SK-N-SH treated with all-trans-retinoic acid at 6 μM for 48 hours (cell line): Measurements from ENCODE around the gene GID4.
A peak's percentile ranks its signal among the peaks of the same experiment; 100 is the strongest.

Experiments used
- ATAC-seq: fragments of 200-7000 bp; cut with Tn5 transposase; 3 replicates; pipeline ENCODE4 v1.9.1; 2020; ENCODE audit warnings: mild to moderate bottlenecking, moderate library complexity
- ARNTL ChIP-seq: fragments of 450-650 bp; formaldehyde crosslinking; IDR thresholded peaks from 2 replicates; pipeline ENCODE4 v1.5.0; 2020; ENCODE audit warnings: low read depth, mild to moderate bottlenecking, moderate library complexity, borderline replicate concordance
- BACH2 ChIP-seq: fragments of 250-450 bp; sonication (Bioruptor Pico); IDR thresholded peaks from 2 replicates; pipeline ENCODE4 v1.9.0; 2021; ENCODE audit warnings: mild to moderate bottlenecking, borderline replicate concordance
- CSDC2 ChIP-seq: fragments of 250-450 bp; sonication (Bioruptor Pico); IDR thresholded peaks from 2 replicates; pipeline ENCODE4 v1.5.0; 2020; ENCODE audit warnings: mild to moderate bottlenecking, moderate library complexity
- CSRNP3 ChIP-seq: fragments of 250-450 bp; sonication (Bioruptor Pico); IDR thresholded peaks from 2 replicates; pipeline ENCODE4 v1.5.1; 2021; ENCODE audit warnings: mild to moderate bottlenecking, moderate library complexity
- ESRRG ChIP-seq: fragments of 250-450 bp; sonication (Bioruptor Pico); IDR thresholded peaks from 2 replicates; pipeline ENCODE4 v1.6.1; 2021; ENCODE audit warnings: mild to moderate bottlenecking
- GLIS3 ChIP-seq: fragments of 250-450 bp; sonication (Bioruptor Pico); IDR thresholded peaks from 2 replicates; pipeline ENCODE4 v1.5.0; 2020; ENCODE audit warnings: mild to moderate bottlenecking, moderate library complexity
- ISL1 ChIP-seq: fragments of 250-450 bp; sonication (Bioruptor Pico); IDR thresholded peaks from 2 replicates; pipeline ENCODE4 v2.1.2; 2022; ENCODE audit warnings: mild to moderate bottlenecking, moderate library complexity
- POU6F1 ChIP-seq: fragments of 250-450 bp; sonication (Bioruptor Pico); IDR thresholded peaks from 2 replicates; pipeline ENCODE4 v1.8.0; 2021; ENCODE audit warnings: low read depth, mild to moderate bottlenecking, moderate library complexity, borderline replicate concordance
- PPARA ChIP-seq: fragments of 250-450 bp; sonication (Bioruptor Pico); IDR thresholded peaks from 2 replicates; pipeline ENCODE4 v1.5.0; 2020; ENCODE audit warnings: mild to moderate bottlenecking, borderline replicate concordance
- RARB ChIP-seq: fragments of 250-450 bp; sonication (Bioruptor Pico); IDR thresholded peaks from 2 replicates; pipeline ENCODE4 v1.8.0; 2021; ENCODE audit warnings: mild to moderate bottlenecking, moderate library complexity
- SNAI2 ChIP-seq: fragments of 250-450 bp; sonication (Bioruptor Pico); IDR thresholded peaks from 2 replicates; pipeline ENCODE4 v1.5.0; 2020; ENCODE audit warnings: mild to moderate bottlenecking, moderate library complexity
- TCF4 ChIP-seq: fragments of 250-450 bp; sonication (Bioruptor Pico); IDR thresholded peaks from 2 replicates; pipeline ENCODE4 v1.8.0; 2021; ENCODE audit warnings: mild to moderate bottlenecking, moderate library complexity, borderline replicate concordance
- TOX ChIP-seq: fragments of 250-450 bp; sonication (Bioruptor Pico); IDR thresholded peaks from 2 replicates; pipeline ENCODE4 v1.8.0; 2021; ENCODE audit warnings: mild to moderate bottlenecking, moderate library complexity, borderline replicate concordance
- ZC3H10 ChIP-seq: fragments of 250-450 bp; sonication (Bioruptor Pico); IDR thresholded peaks from 2 replicates; pipeline ENCODE4 v1.5.1; 2021; ENCODE audit warnings: mild to moderate bottlenecking, moderate library complexity
- ZFP3 ChIP-seq: fragments of 250-450 bp; sonication (Bioruptor Pico); IDR thresholded peaks from 2 replicates; pipeline ENCODE4 v1.5.0; 2020; ENCODE audit warnings: mild to moderate bottlenecking, moderate library complexity
- ZFP30 ChIP-seq: fragments of 450-650 bp; formaldehyde crosslinking; IDR thresholded peaks from 2 replicates; pipeline ENCODE4 v1.5.0; 2022; ENCODE audit warnings: mild to moderate bottlenecking, moderate library complexity
- ZNF565 ChIP-seq: fragments of 450-650 bp; formaldehyde crosslinking; conservative IDR thresholded peaks from 2 replicates; pipeline ENCODE4 v1.5.0; 2020; ENCODE audit warnings: low read depth, mild to moderate bottlenecking, moderate library complexity
- ZNF70 ChIP-seq: fragments of 450-650 bp; formaldehyde crosslinking; IDR thresholded peaks from 2 replicates; pipeline ENCODE4 v1.5.0; 2020; ENCODE audit warnings: mild to moderate bottlenecking, moderate library complexity
- ZNF8 ChIP-seq: fragments of 450-650 bp; formaldehyde crosslinking; IDR thresholded peaks from 2 replicates; pipeline ENCODE4 v1.5.0; 2020; ENCODE audit warnings: mild to moderate bottlenecking, moderate library complexity
- TF ChIP-seq, protein P1 (sequence below): fragments of 250-450 bp; sonication (Bioruptor Pico); IDR thresholded peaks from 2 replicates; pipeline ENCODE4 v1.5.0; 2020; ENCODE audit warnings: mild to moderate bottlenecking, moderate library complexity
- TF ChIP-seq, protein P2 (sequence below): fragments of 250-450 bp; sonication (Bioruptor Pico); IDR thresholded peaks from 2 replicates; pipeline ENCODE4 v1.5.1; 2020; ENCODE audit warnings: low read depth, mild to moderate bottlenecking, moderate library complexity

Gene GID4

DNA sequence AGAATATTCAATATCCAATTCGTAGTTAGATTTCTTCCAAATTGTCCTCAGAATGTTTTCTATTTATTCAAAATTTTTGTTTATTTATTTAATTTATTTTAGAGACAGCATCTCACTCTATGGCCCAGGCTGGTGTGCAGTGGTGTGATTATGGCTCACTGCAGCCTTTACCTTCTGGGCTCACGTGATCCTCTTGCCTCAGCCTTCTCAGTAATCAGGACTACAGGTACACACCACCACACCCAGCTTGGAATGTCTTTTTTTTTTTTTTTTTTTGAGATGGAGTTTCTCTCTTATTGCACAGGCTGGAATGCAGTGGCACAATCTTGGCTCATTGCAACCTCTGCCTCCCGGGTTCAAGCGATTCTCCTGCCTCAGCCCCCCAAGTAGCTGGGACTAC lies 45.0 kb downstream of the GID4 start:
- ATAC-seq = no peak
- TF ChIP-seq ZNF70 (CRISPR knock-in tag) (no peak), TCF4 (CRISPR knock-in tag) (no peak), ESRRG (CRISPR knock-in tag) (no peak), GLIS3 (no peak), TOX (CRISPR knock-in tag) (no peak), BACH2 (CRISPR knock-in tag) (no peak), ISL1 (CRISPR knock-in tag) (no peak)

GRCh38 chr17:18087610-18088491 lies 48.6 kb downstream of the GID4 start, which contains the start of gene DRG2:
DRG2 (plus strand) TSS chr17:18087948; CDS start chr17:18088024, 76 bp downstream.
- TF ChIP-seq ZFP30 (CRISPR knock-in tag) = no peak; the same call in 1 of the 2 replicates
- no peak for TF ChIP-seq PPARA
- TF ChIP-seq, protein P1, sequence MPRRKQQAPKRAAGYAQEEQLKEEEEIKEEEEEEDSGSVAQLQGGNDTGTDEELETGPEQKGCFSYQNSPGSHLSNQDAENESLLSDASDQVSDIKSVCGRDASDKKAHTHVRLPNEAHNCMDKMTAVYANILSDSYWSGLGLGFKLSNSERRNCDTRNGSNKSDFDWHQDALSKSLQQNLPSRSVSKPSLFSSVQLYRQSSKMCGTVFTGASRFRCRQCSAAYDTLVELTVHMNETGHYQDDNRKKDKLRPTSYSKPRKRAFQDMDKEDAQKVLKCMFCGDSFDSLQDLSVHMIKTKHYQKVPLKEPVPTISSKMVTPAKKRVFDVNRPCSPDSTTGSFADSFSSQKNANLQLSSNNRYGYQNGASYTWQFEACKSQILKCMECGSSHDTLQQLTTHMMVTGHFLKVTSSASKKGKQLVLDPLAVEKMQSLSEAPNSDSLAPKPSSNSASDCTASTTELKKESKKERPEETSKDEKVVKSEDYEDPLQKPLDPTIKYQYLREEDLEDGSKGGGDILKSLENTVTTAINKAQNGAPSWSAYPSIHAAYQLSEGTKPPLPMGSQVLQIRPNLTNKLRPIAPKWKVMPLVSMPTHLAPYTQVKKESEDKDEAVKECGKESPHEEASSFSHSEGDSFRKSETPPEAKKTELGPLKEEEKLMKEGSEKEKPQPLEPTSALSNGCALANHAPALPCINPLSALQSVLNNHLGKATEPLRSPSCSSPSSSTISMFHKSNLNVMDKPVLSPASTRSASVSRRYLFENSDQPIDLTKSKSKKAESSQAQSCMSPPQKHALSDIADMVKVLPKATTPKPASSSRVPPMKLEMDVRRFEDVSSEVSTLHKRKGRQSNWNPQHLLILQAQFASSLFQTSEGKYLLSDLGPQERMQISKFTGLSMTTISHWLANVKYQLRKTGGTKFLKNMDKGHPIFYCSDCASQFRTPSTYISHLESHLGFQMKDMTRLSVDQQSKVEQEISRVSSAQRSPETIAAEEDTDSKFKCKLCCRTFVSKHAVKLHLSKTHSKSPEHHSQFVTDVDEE (CRISPR knock-in tag) = peak; percentile 55; the same call in 1 of the 2 replicates
- 0 out of 2 replicates have a peak, but pooled peaks have one; percentile 14 for TF ChIP-seq ZNF8 (CRISPR knock-in tag)
- TF ChIP-seq ZC3H10 (CRISPR knock-in tag) = 0 out of 2 replicates have a peak, but pooled peaks have one; percentile 28
- TF ChIP-seq POU6F1 (CRISPR knock-in tag) = no peak
- TF ChIP-seq RARB = 0 out of 2 replicates have a peak, but pooled peaks have one; percentile 15
- TF ChIP-seq ZNF70 (CRISPR knock-in tag) = 0 out of 2 replicates have a peak, but pooled peaks have one; percentile 4
- TF ChIP-seq ZNF565 (CRISPR knock-in tag) = no peak
- ATAC-seq = peak; percentile 98

- TF ChIP-seq ZNF8 (CRISPR knock-in tag) = no peak
- no peak for TF ChIP-seq GLIS3
- no peak for TF ChIP-seq ZFP3 (CRISPR knock-in tag)
- TF ChIP-seq, protein P2, sequence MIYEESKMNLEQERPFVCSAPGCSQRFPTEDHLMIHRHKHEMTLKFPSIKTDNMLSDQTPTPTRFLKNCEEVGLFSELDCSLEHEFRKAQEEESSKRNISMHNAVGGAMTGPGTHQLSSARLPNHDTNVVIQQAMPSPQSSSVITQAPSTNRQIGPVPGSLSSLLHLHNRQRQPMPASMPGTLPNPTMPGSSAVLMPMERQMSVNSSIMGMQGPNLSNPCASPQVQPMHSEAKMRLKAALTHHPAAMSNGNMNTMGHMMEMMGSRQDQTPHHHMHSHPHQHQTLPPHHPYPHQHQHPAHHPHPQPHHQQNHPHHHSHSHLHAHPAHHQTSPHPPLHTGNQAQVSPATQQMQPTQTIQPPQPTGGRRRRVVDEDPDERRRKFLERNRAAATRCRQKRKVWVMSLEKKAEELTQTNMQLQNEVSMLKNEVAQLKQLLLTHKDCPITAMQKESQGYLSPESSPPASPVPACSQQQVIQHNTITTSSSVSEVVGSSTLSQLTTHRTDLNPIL (CRISPR knock-in tag) = no peak
- no peak for TF ChIP-seq CSDC2 (CRISPR knock-in tag)
- TF ChIP-seq TCF4 (CRISPR knock-in tag) = no peak
- no peak for TF ChIP-seq POU6F1 (CRISPR knock-in tag)
- no peak for TF ChIP-seq SNAI2
- no peak for TF ChIP-seq ZC3H10 (CRISPR knock-in tag)
- TF ChIP-seq ARNTL (CRISPR knock-in tag) = no peak
- no peak for TF ChIP-seq PPARA
- no peak for TF ChIP-seq ESRRG (CRISPR knock-in tag)
- no peak for TF ChIP-seq RARB
- no peak for TF ChIP-seq CSRNP3 (CRISPR knock-in tag)
- no peak for ATAC-seq
Measured at GRCh38 chr17:18089613-18090012, 50.4 kb downstream of the GID4 start.
